SK-N-SH (cell line): Measurements from ENCODE around the gene CFAP107. TPM values are rescaled to one million over a fixed set of nuclear protein-coding genes. Genes with fewer than 3 reads are reported as not detected.

Experiments
- CTCF ChIA-PET: fragments of 300-600, 350-600 bp; formaldehyde crosslinking; extraction: SDS; loops from one replicate; lab custom pipeline; 2021; lab: Yijun Ruan, JAX
- POLR2A ChIA-PET: fragments of 350-600 bp; sonication (Branson Sonifier 250); formaldehyde crosslinking; extraction: SDS; loops from one replicate; lab custom pipeline; 2020; ENCODE audit warnings: antibody characterized with exemption, inconsistent platforms; lab: Yijun Ruan, JAX
- DNase-seq: peaks from one replicate; pipeline ENCODE4 v3.0.0; 2012
- H2AFZ ChIP-seq: fragments of 200-600 bp; sonication (generic); 2 replicates; pipeline ENCODE4 v1.8.1; 2016; ENCODE audit warnings: antibody characterized with exemption, mild to moderate bottlenecking, low read depth
- H3F3A ChIP-seq: fragments of 200-600 bp; sonication (generic); replicated peaks from 2 replicates; pipeline ENCODE3; 2016; ENCODE audit warnings: antibody characterized with exemption, mild to moderate bottlenecking; ENCODE audit not compliant: insufficient read depth
- H3K27ac ChIP-seq, 2 experiments: fragments of 200-500 bp in 1 of 2; fragments of 200-600 bp in 1 of 2; sonication (Bioruptor generic) in 1 of 2; sonication (generic), shearing (Covaris generic) in 1 of 2; 2 replicates each; pipeline versions ENCODE4 v1.5.1 to v1.6.1; 2014 to 2016; ENCODE audit warnings: low read depth in 2 of 2, inconsistent platforms in 1 of 2, low read length in 1 of 2, mild to moderate bottlenecking in 1 of 2, mixed read lengths in 1 of 2
- H3K27me3 ChIP-seq: fragments of 200-600 bp; sonication (generic), shearing (Covaris generic); 2 replicates; pipeline ENCODE4 v1.6.1; 2016; ENCODE audit warnings: mixed run types; ENCODE audit not compliant: insufficient read depth
- H3K36me3 ChIP-seq, 2 experiments: fragments of 200-500 bp in 1 of 2; fragments of 200-600 bp in 1 of 2; sonication (Bioruptor generic) in 1 of 2; sonication (generic) in 1 of 2; replicated peaks in 1 of 2; 2 replicates each; pipeline versions ENCODE3 to v1.5.1; 2014 to 2016; ENCODE audit warnings: low read length in 1 of 2, mild to moderate bottlenecking in 1 of 2; ENCODE audit not compliant: insufficient read depth in 2 of 2, control insufficient read depth in 1 of 2
- H3K4me1 ChIP-seq, 2 experiments: fragments of 200-500 bp in 1 of 2; fragments of 200-600 bp in 1 of 2; sonication (Bioruptor generic) in 1 of 2; sonication (generic), shearing (Covaris generic) in 1 of 2; 2 replicates each; pipeline versions ENCODE4 v1.5.1 to v1.6.1; 2014 to 2016; ENCODE audit warnings: low read depth in 1 of 2, low read length in 1 of 2, mixed run types in 1 of 2; ENCODE audit not compliant: insufficient read depth in 2 of 2, control insufficient read depth in 1 of 2
- H3K4me2 ChIP-seq: fragments of 200-600 bp; sonication (generic), shearing (Covaris generic); 2 replicates; pipeline ENCODE4 v1.6.1; 2017; ENCODE audit warnings: mixed run types
- H3K4me3 ChIP-seq, 2 experiments: fragments of 200-500 bp in 1 of 2; fragments of 200-600 bp in 1 of 2; sonication (Bioruptor generic) in 1 of 2; sonication (generic), shearing (Covaris generic) in 1 of 2; 2 replicates each; pipeline versions ENCODE4 v1.5.1 to v1.8.1; 2014 to 2016; ENCODE audit warnings: low read depth in 2 of 2, inconsistent platforms in 1 of 2, low read length in 1 of 2, mild to moderate bottlenecking in 1 of 2, mixed read lengths in 1 of 2, moderate library complexity in 1 of 2
- H3K79me2 ChIP-seq: fragments of 200-600 bp; sonication (generic); 2 replicates; pipeline ENCODE4 v1.8.1; 2017; ENCODE audit warnings: mild to moderate bottlenecking; ENCODE audit not compliant: insufficient read depth
- H3K9ac ChIP-seq: fragments of 200-600 bp; sonication (generic); 2 replicates; pipeline ENCODE4 v1.6.1; 2017; ENCODE audit warnings: mixed run types
- H3K9me2 ChIP-seq: fragments of 200-600 bp; sonication (generic); 2 replicates; pipeline ENCODE4 v1.6.1; 2017; ENCODE audit warnings: mixed run types
- H3K9me3 ChIP-seq: fragments of 200-600 bp; sonication (generic); 2 replicates; pipeline ENCODE4 v1.6.1; 2017; ENCODE audit warnings: mixed run types, mild to moderate bottlenecking, moderate library complexity
- H4K20me1 ChIP-seq: fragments of 200-600 bp; sonication (generic); 2 replicates; pipeline ENCODE4 v1.6.1; 2017; ENCODE audit warnings: mild to moderate bottlenecking, mixed run types; ENCODE audit not compliant: insufficient read depth
- ELF1 ChIP-seq: IDR thresholded peaks from 2 replicates; pipeline ENCODE4 v1.4.0; 2012
- EP300 ChIP-seq, 2 experiments: IDR thresholded peaks; 2 replicates each; pipeline versions ENCODE4 v1.4.0 to v1.6.1; 2012; ENCODE audit warnings: borderline replicate concordance in 1 of 2, low read depth in 1 of 2, low read length in 1 of 2
- EZH2phosphoT487 ChIP-seq: fragments of 200-600 bp; sonication (generic); IDR thresholded peaks from 2 replicates; pipeline ENCODE4 v1.6.1; 2017; ENCODE audit warnings: low read depth, mixed run types, mild to moderate bottlenecking, antibody characterized with exemption, moderate library complexity, borderline replicate concordance
- FOSL2 ChIP-seq: IDR thresholded peaks from 2 replicates; pipeline ENCODE4 v1.4.0; 2012; ENCODE audit warnings: low read depth, mild to moderate bottlenecking, moderate library complexity, borderline replicate concordance
- GABPA ChIP-seq: IDR thresholded peaks from 2 replicates; pipeline ENCODE4 v1.4.0; 2012; ENCODE audit warnings: low read depth, mild to moderate bottlenecking
- IRF3 ChIP-seq: fragments of 150-350 bp; IDR thresholded peaks from 2 replicates; pipeline ENCODE4 v1.6.1; 2016; ENCODE audit warnings: mild to moderate bottlenecking, low read depth, low read length
- NFIC ChIP-seq: IDR thresholded peaks from 2 replicates; pipeline ENCODE4 v1.4.0; 2012; ENCODE audit warnings: borderline replicate concordance
- POLR2AphosphoS5 ChIP-seq: IDR thresholded peaks from 2 replicates; pipeline ENCODE4 v1.6.1; 2012; ENCODE audit warnings: low read depth, low read length
- REST ChIP-seq: IDR thresholded peaks from 2 replicates; pipeline ENCODE4 v1.6.1; 2012; ENCODE audit warnings: mild to moderate bottlenecking, low read depth, low read length, moderate library complexity
- RXRA ChIP-seq: IDR thresholded peaks from 2 replicates; pipeline ENCODE4 v1.4.0; 2012; ENCODE audit warnings: low read depth, mild to moderate bottlenecking, borderline replicate concordance
- TCF12 ChIP-seq: IDR thresholded peaks from 2 replicates; pipeline ENCODE4 v1.4.0; 2012
- TEAD4 ChIP-seq: IDR thresholded peaks from 2 replicates; pipeline ENCODE4 v1.4.0; 2012; ENCODE audit warnings: mild to moderate bottlenecking, borderline replicate concordance; ENCODE audit not compliant: insufficient read depth
- USF2 ChIP-seq: fragments of 150-350 bp; IDR thresholded peaks from 2 replicates; pipeline ENCODE4 v1.6.1; 2017; ENCODE audit warnings: antibody characterized with exemption, low read length, low read depth, borderline replicate concordance
- YY1 ChIP-seq: IDR thresholded peaks from 2 replicates; pipeline ENCODE4 v1.4.0; 2012; ENCODE audit warnings: low read depth, mild to moderate bottlenecking
- WGBS: methylation state at CpG from one replicate; pipeline ENCODE4 v1.1.6; 2017; ENCODE audit warnings: low lambda C conversion rate; 5-methylcytosine and 5-hydroxymethylcytosine counted together
- polyA plus RNA-seq, 3 experiments: library from polyadenylated mRNA; depleted of rRNA; stranded (reverse); fragments of >200 nt; gene quantifications; 2 replicates each; pipeline ENCODE4 v1.2.3, GENCODE V29; 2012

Gene CFAP107
- polyA plus RNA-seq, 1 of the 3 experiments (the other 2 are of a cell fraction), result not detected

- H3K27me3 ChIP-seq, result no peaks in the 10 kb centered on the region; the same call in 1 of the 2 replicates
- H2AFZ ChIP-seq, result no peak overlapping the region
- no peak for TF ChIP-seq ELF1
- TF ChIP-seq EZH2phosphoT487, result no peak
- no peak for TF ChIP-seq IRF3
- TF ChIP-seq GABPA, result no peak
- TF ChIP-seq YY1, result no peak
- TF ChIP-seq TCF12, result no peak
- no peak for TF ChIP-seq REST
- no peak for TF ChIP-seq TEAD4
- no peaks in the 10 kb centered on the region for H3K36me3 ChIP-seq
- H4K20me1 ChIP-seq, result no peaks in the 10 kb centered on the region
- no peaks in the 10 kb centered on the region for H3K9me2 ChIP-seq
- H3K4me1 ChIP-seq, result no peaks in the 10 kb centered on the region
- H3F3A ChIP-seq, result no peaks in the 10 kb centered on the region
- H3K27ac ChIP-seq, result no peak overlapping the region
- WGBS, result 12% methylated on average over 7 of the region's 7 CpGs
- H3K4me2 ChIP-seq, result no peak overlapping the region
- ChIA-PET CTCF (interaction anchor here (1.4 kb wide), 1 partner anchor 11 kb away, joined by 3 read pairs; no protein-coding TSS in a partner anchor), POLR2A (no interaction called here)
- no peaks in the 10 kb centered on the region for H3K79me2 ChIP-seq
- H3K9me3 ChIP-seq, result no peaks in the 10 kb centered on the region
- DNase-seq, result no peak
- H3K9ac ChIP-seq, result no peak overlapping the region
- no peak overlapping the region for H3K4me3 ChIP-seq
Measured at GRCh38 chr1:12717301-12717838, 28.6 kb upstream of the CFAP107 start.

- CTCF ChIA-PET, result interaction anchor here (0.9 kb wide), 1 partner anchor 408 kb away, joined by 3 read pairs; no protein-coding TSS in a partner anchor
- WGBS, result 8% methylated on average over 1 of the region's 1 CpG
- Histone ChIP-seq H2AFZ (no peak overlapping the region), H3K79me2 (no peaks in the 10 kb centered on the region), H3K9ac (no peak overlapping the region), H4K20me1 (no peaks in the 10 kb centered on the region), H3F3A (no peaks in the 10 kb centered on the region), H3K4me1 (no peaks in the 10 kb centered on the region), H3K27me3 (peaks cover 5% of the 10 kb centered on the region; the same call in 1 of the 2 replicates), H3K4me2 (no peak overlapping the region), H3K9me3 (no peaks in the 10 kb centered on the region), H3K9me2 (no peaks in the 10 kb centered on the region), H3K27ac (no peak overlapping the region), H3K4me3 (no peak overlapping the region), H3K36me3 (no peaks in the 10 kb centered on the region)
- TF ChIP-seq EP300 (IDR thresholded peaks at IDR 0.05; ENCODE audit: borderline replicate concordance in 1 of 2, low read depth in 1 of 2, low read length in 1 of 2) (no peak), FOSL2 (no peak), RXRA (no peak), USF2 (no peak), POLR2AphosphoS5 (no peak), NFIC (no peak)
- no peak for DNase-seq
- POLR2A ChIA-PET, result no interaction called here
Measured at GRCh38 chr1:12722626-12723025, 23.4 kb upstream of the CFAP107 start.
